ENCODE results near the gene CORT.

Gene CORT

DNA sequence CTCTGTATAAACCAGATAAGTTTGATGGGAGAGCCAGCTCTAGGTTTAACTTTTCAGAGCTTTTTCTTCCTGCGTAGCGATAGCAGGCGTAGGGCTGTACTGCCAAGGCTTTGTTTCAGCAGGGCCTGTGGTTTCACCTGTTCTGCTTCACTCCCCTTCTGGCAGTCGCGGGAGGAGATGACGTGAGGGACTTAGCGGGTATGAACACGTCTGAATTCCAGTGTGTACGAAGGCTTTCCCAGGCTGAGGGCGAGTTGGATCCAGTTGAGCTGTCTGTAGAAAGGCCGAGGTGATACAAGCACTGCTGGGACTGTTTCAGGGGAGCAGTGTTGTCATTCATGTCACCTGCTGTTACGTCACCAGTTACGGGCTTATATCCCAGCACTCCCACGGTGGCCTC lies 46.1 kb downstream of the CORT start:
- Histone ChIP-seq H3K36me3 (peaks cover 9% of the 10 kb centered on the region), H3K4me3 (ENCODE audit: low read depth, low read length) (no peak overlapping the region), H3K27me3 (ENCODE audit: insufficient read depth, low read depth, severe bottlenecking) (no peaks in the 10 kb centered on the region), H3K9me3 (ENCODE audit: severe bottlenecking) (no peaks in the 10 kb centered on the region), H3K27ac (no peak overlapping the region)
- TF ChIP-seq, protein P1, sequence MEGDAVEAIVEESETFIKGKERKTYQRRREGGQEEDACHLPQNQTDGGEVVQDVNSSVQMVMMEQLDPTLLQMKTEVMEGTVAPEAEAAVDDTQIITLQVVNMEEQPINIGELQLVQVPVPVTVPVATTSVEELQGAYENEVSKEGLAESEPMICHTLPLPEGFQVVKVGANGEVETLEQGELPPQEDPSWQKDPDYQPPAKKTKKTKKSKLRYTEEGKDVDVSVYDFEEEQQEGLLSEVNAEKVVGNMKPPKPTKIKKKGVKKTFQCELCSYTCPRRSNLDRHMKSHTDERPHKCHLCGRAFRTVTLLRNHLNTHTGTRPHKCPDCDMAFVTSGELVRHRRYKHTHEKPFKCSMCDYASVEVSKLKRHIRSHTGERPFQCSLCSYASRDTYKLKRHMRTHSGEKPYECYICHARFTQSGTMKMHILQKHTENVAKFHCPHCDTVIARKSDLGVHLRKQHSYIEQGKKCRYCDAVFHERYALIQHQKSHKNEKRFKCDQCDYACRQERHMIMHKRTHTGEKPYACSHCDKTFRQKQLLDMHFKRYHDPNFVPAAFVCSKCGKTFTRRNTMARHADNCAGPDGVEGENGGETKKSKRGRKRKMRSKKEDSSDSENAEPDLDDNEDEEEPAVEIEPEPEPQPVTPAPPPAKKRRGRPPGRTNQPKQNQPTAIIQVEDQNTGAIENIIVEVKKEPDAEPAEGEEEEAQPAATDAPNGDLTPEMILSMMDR (IDR thresholded peaks at IDR 0.05; ENCODE audit: low read depth, low read length) = no peak
- DNase-seq = no peak

DNA sequence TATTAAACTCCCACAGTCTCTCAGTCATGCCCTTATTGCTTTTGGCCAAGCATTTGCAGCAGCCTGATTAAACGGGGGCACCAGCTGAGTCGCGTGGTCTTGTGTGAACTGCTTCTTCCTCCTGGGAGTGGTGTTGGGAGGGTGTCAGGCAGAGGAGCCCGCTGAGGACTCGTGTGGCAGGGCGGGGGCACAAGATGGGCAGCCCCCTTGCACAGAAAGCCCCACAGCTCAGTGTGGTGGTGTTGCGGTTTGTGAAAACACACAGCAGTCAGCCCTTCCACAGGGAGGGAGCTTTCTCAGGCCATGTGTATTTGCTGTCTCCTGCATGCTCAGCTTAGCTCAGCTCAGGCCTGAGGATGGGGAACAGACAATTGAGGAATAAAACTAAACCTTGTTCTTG lies 47.3 kb downstream of the CORT start:
- Histone ChIP-seq H3K27me3 (ENCODE audit: insufficient read depth, low read depth, severe bottlenecking) (no peaks in the 10 kb centered on the region), H3K36me3 (peaks cover 9% of the 10 kb centered on the region), H3K9me3 (ENCODE audit: severe bottlenecking) (no peaks in the 10 kb centered on the region), H3K27ac (no peak overlapping the region), H3K4me3 (ENCODE audit: low read depth, low read length) (no peak overlapping the region)
- TF ChIP-seq, protein P1 (IDR thresholded peaks at IDR 0.05; ENCODE audit: low read depth, low read length) = no peak
- DNase-seq = no peak

DNA sequence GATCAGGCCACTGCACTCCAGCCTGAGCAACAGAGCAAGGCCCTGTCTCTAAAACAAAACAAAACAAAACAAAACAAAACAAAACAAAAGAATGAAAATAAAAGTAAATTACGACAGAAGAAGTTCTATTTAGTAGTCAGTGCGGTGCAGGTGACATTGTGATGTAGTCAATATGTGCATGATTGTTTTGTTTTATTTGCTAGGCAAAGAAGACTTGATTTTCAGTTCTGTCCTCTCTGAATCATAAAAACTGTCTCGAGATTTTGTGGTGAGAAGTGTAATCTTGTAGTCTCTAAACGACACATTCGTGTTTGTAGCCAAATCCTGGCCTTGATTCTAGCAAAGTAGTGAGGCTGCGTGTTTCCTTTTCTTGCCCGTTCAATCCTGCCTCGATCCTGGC lies 48.4 kb downstream of the CORT start:
- H3K36me3 ChIP-seq = peaks cover 9% of the 10 kb centered on the region
- TF ChIP-seq, protein P1 (IDR thresholded peaks at IDR 0.05; ENCODE audit: low read depth, low read length) = no peak
- no peaks in the 10 kb centered on the region for H3K9me3 ChIP-seq (ENCODE audit: severe bottlenecking)
- no peak overlapping the region for H3K27ac ChIP-seq
- no peak for DNase-seq
- H3K27me3 ChIP-seq (ENCODE audit: insufficient read depth, low read depth, severe bottlenecking) = no peaks in the 10 kb centered on the region
- H3K4me3 ChIP-seq (ENCODE audit: low read depth, low read length) = no peak overlapping the region

Measured in WERI-Rb-1 (cell line).